Stimulated activated CD4-positive, alpha-beta T cell treated with anti-CD3 and anti-CD28 coated beads, Interleukin-15, amount 100 ng/mL, for 48 hours (primary cell): ENCODE measurements around the gene GHITM.
"Not testable (repeated sequence)": the region's sequence is repeated elsewhere in the genome, so short reads cannot be mapped to it uniquely, and the experiment has no call there.

Experiments
- DNase-seq, 2 donors: peaks; one replicate each; pipeline ENCODE4 v3.0.0-alpha.2; 2020; ENCODE audit warnings: low read depth in 2 of 2

GHITM gene

GRCh38 chr10:84176351-84176750, 37.0 kb downstream of the GHITM start:
- no peak for DNase-seq

GRCh38 chr10:84176836-84177474, 37.6 kb downstream of the GHITM start:
- no peak for DNase-seq

GRCh38 chr10:84177541-84178141, 38.3 kb downstream of the GHITM start:
- no peak for DNase-seq

- DNase-seq, result no peak
Measured at GRCh38 chr10:84178160-84178609, 38.9 kb downstream of the GHITM start.

GRCh38 chr10:84179059-84179710, 39.9 kb downstream of the GHITM start:
- no peak for DNase-seq

- not testable (repeated sequence) for DNase-seq
Measured at GRCh38 chr10:84180386-84180785, 41.1 kb downstream of the GHITM start.

- DNase-seq, result no peak
Measured at GRCh38 chr10:84181631-84182030, 42.3 kb downstream of the GHITM start.

- DNase-seq, result no peak
Measured at GRCh38 chr10:84184517-84184916, 45.2 kb downstream of the GHITM start.

GRCh38 chr10:84185526-84186175, 46.3 kb downstream of the GHITM start:
- no peak for DNase-seq

GRCh38 chr10:84188815-84189214, 49.5 kb downstream of the GHITM start:
- DNase-seq, result no peak

GRCh38 chr10:84190621-84191020, 51.3 kb downstream of the GHITM start:
- no peak for DNase-seq

- DNase-seq, result no peak
Measured at GRCh38 chr10:84191106-84191505, 51.8 kb downstream of the GHITM start.

- no peak for DNase-seq
Measured at GRCh38 chr10:84193327-84193726, 54.0 kb downstream of the GHITM start.

- no peak for DNase-seq
Measured at GRCh38 chr10:84193846-84194423, 54.6 kb downstream of the GHITM start.

- peak; percentile 14 to 27 for DNase-seq
Measured at GRCh38 chr10:84194424-84195043, 55.2 kb downstream of the GHITM start, which contains the start of gene CDHR1. Gene CDHR1 (plus strand): TSS chr10:84194537. CDS start chr10:84194761, 224 bp downstream.

- DNase-seq, result no peak
Measured at GRCh38 chr10:84195044-84195830, 55.9 kb downstream of the GHITM start.

- no peak for DNase-seq
Measured at GRCh38 chr10:84196083-84196482, 56.8 kb downstream of the GHITM start.

GRCh38 chr10:84196941-84197340, 57.6 kb downstream of the GHITM start:
- no peak for DNase-seq

GRCh38 chr10:84197643-84198042, 58.3 kb downstream of the GHITM start:
- no peak for DNase-seq

- DNase-seq, result no peak
Measured at GRCh38 chr10:84198206-84198915, 59.1 kb downstream of the GHITM start.
